Measurements from ENCODE around the gene PLPPR1. TPM values are rescaled to one million over a fixed set of nuclear protein-coding genes. Genes with fewer than 3 reads are reported as not detected.

The PLPPR1 gene
- polyA plus RNA-seq, 1 of the 3 experiments (the other 2 are of a cell fraction) = not detected

DNA sequence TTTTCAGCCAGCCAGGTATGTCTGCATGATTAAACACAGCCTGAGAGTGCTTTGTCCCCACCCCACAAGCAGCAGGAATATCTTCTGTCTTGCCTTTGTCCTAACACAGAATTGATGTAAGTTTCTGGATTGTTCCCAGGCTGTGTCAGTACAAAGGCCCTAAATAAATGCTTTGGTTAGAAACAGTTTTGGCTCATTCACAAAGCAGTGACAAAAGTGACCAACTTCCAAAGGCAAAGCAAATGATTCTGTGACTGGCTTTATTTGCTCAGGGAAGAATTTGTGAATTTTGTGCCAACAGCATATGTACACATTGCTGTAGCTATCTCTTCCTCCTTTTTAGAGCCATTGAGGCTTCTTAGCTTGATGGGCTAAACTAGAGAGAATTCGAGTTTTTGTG lies 133.7 kb downstream of the PLPPR1 start:
- Histone ChIP-seq H2AFZ (ENCODE audit: low read depth) (no peak overlapping the region), H3K9me2 (no peaks in the 10 kb centered on the region), H3F3A (replicated peaks; ENCODE audit: insufficient read depth) (no peaks in the 10 kb centered on the region), H3K4me1 (ENCODE audit: control insufficient read depth in 1 of 2, insufficient read depth in 2 of 2, low read depth in 1 of 2, low read length in 1 of 2) (no peaks in the 10 kb centered on the region), H3K4me3 (ENCODE audit: low read depth in 2 of 2, low read length in 1 of 2) (no peak overlapping the region), H3K27me3 (ENCODE audit: insufficient read depth) (0 out of 2 replicates have a peak, but pooled peaks cover 4% of the 10 kb centered on the region), H3K36me3 (replicated peaks in 1 of 2; ENCODE audit: control insufficient read depth in 1 of 2, insufficient read depth in 2 of 2, low read length in 1 of 2) (no peaks in the 10 kb centered on the region), H3K4me2 (no peak overlapping the region), H3K9me3 (no peaks in the 10 kb centered on the region), H3K79me2 (ENCODE audit: insufficient read depth) (no peaks in the 10 kb centered on the region), H3K27ac (ENCODE audit: low read depth in 2 of 2, low read length in 1 of 2) (no peak overlapping the region), H4K20me1 (ENCODE audit: insufficient read depth) (no peaks in the 10 kb centered on the region), H3K9ac (no peak overlapping the region)
- ChIA-PET POLR2A (no interaction called here), CTCF (no interaction called here)
- no peak for DNase-seq
- WGBS (ENCODE audit: low lambda C conversion rate) = 0% methylated on average over 1 of the region's 1 CpG
- TF ChIP-seq FOXJ3 (CRISPR knock-in tag; IDR thresholded peaks at IDR 0.05) = no peak
- no peak for TF ChIP-seq POLR2AphosphoS5 (IDR thresholded peaks at IDR 0.05; ENCODE audit: low read depth, low read length)
- no peak for TF ChIP-seq CHD2 (IDR thresholded peaks at IDR 0.05; ENCODE audit: low read length, partially characterized antibody)
- TF ChIP-seq, protein P1, sequence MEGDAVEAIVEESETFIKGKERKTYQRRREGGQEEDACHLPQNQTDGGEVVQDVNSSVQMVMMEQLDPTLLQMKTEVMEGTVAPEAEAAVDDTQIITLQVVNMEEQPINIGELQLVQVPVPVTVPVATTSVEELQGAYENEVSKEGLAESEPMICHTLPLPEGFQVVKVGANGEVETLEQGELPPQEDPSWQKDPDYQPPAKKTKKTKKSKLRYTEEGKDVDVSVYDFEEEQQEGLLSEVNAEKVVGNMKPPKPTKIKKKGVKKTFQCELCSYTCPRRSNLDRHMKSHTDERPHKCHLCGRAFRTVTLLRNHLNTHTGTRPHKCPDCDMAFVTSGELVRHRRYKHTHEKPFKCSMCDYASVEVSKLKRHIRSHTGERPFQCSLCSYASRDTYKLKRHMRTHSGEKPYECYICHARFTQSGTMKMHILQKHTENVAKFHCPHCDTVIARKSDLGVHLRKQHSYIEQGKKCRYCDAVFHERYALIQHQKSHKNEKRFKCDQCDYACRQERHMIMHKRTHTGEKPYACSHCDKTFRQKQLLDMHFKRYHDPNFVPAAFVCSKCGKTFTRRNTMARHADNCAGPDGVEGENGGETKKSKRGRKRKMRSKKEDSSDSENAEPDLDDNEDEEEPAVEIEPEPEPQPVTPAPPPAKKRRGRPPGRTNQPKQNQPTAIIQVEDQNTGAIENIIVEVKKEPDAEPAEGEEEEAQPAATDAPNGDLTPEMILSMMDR (IDR thresholded peaks at IDR 0.05) = no peak
- TF ChIP-seq, protein P2, sequence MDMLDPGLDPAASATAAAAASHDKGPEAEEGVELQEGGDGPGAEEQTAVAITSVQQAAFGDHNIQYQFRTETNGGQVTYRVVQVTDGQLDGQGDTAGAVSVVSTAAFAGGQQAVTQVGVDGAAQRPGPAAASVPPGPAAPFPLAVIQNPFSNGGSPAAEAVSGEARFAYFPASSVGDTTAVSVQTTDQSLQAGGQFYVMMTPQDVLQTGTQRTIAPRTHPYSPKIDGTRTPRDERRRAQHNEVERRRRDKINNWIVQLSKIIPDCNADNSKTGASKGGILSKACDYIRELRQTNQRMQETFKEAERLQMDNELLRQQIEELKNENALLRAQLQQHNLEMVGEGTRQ (IDR thresholded peaks at IDR 0.05; ENCODE audit: borderline replicate concordance, low read depth, low read length) = no peak
- TF ChIP-seq NFIC (IDR thresholded peaks at IDR 0.05; ENCODE audit: borderline replicate concordance) = no peak
- TF ChIP-seq, protein P3, sequence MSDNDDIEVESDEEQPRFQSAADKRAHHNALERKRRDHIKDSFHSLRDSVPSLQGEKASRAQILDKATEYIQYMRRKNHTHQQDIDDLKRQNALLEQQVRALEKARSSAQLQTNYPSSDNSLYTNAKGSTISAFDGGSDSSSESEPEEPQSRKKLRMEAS (IDR thresholded peaks at IDR 0.05; ENCODE audit: low read depth) = no peak
- TF ChIP-seq, protein P4, sequence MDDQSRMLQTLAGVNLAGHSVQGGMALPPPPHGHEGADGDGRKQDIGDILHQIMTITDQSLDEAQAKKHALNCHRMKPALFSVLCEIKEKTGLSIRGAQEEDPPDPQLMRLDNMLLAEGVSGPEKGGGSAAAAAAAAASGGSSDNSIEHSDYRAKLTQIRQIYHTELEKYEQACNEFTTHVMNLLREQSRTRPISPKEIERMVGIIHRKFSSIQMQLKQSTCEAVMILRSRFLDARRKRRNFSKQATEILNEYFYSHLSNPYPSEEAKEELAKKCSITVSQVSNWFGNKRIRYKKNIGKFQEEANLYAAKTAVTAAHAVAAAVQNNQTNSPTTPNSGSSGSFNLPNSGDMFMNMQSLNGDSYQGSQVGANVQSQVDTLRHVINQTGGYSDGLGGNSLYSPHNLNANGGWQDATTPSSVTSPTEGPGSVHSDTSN (IDR thresholded peaks at IDR 0.05) = no peak
- TF ChIP-seq EP300 (IDR thresholded peaks at IDR 0.05; ENCODE audit: borderline replicate concordance in 1 of 2, low read depth in 1 of 2, low read length in 1 of 2) = no peak
- TF ChIP-seq RAD21 (IDR thresholded peaks at IDR 0.05; ENCODE audit: low read length) = no peak
- no peak for TF ChIP-seq FOXM1 (IDR thresholded peaks at IDR 0.05; ENCODE audit: low read depth)
- TF ChIP-seq JUND (IDR thresholded peaks at IDR 0.05) = no peak

DNA sequence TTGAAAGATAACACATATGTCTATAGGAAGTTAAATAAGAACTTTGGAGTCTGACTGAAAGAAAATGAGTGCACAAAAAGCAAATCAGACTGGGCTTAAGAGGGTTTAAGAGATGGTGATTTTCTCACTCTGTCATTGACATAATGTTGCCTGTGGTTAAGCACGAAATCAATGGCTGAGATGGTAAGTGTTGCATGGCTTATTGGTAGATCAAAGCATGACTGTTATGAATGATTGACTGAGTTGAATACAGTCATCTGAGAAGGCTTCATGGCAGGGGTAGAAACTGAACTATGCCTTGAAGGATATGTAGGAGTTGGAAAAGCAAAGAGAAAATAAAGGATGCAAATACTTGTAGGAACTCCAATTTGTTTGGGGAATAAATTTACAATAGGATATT lies 136.6 kb downstream of the PLPPR1 start:
- Histone ChIP-seq H3K9me2 (no peaks in the 10 kb centered on the region), H3K36me3 (replicated peaks in 1 of 2; ENCODE audit: control insufficient read depth in 1 of 2, insufficient read depth in 2 of 2, low read length in 1 of 2) (no peaks in the 10 kb centered on the region), H3K27ac (ENCODE audit: low read depth in 2 of 2, low read length in 1 of 2) (no peak overlapping the region), H3K9ac (no peak overlapping the region), H3K4me1 (ENCODE audit: control insufficient read depth in 1 of 2, insufficient read depth in 2 of 2, low read depth in 1 of 2, low read length in 1 of 2) (no peaks in the 10 kb centered on the region), H3K4me2 (no peak overlapping the region), H3K4me3 (ENCODE audit: low read depth in 2 of 2, low read length in 1 of 2) (no peak overlapping the region), H2AFZ (ENCODE audit: low read depth) (no peak overlapping the region), H3K27me3 (ENCODE audit: insufficient read depth) (0 out of 2 replicates have a peak, but pooled peaks cover 4% of the 10 kb centered on the region), H3F3A (replicated peaks; ENCODE audit: insufficient read depth) (no peaks in the 10 kb centered on the region), H3K79me2 (ENCODE audit: insufficient read depth) (no peaks in the 10 kb centered on the region), H3K9me3 (no peaks in the 10 kb centered on the region; the same call in 1 of the 2 replicates), H4K20me1 (ENCODE audit: insufficient read depth) (no peaks in the 10 kb centered on the region)
- DNase-seq = no peak
- 0% methylated on average over 1 of the region's 1 CpG for WGBS (ENCODE audit: low lambda C conversion rate)
- TF ChIP-seq TAF1 (IDR thresholded peaks at IDR 0.05; ENCODE audit: borderline replicate concordance, low read depth, low read length) = no peak
- TF ChIP-seq FOXM1 (IDR thresholded peaks at IDR 0.05; ENCODE audit: low read depth) = no peak
- no peak for TF ChIP-seq POLR2AphosphoS5 (IDR thresholded peaks at IDR 0.05; ENCODE audit: low read depth, low read length)
- TF ChIP-seq RAD21 (IDR thresholded peaks at IDR 0.05; ENCODE audit: low read length) = no peak
- ChIA-PET POLR2A (no interaction called here), CTCF (no interaction called here)
